Ovary (tissue), 9 donors: ENCODE data around the gene AGO3. TPM values are rescaled to one million over a fixed set of nuclear protein-coding genes. Genes with fewer than 3 reads are reported as not detected.

Source experiments
- DNase-seq, 5 donors: peaks; one replicate each; pipeline ENCODE4 v3.0.0-alpha.2; 2019 to 2020
- H3K27ac ChIP-seq, 2 donors: fragments of 200-600 bp; one replicate each; pipeline versions ENCODE4 v1.5.1 to v1.8.0; 2019 to 2022
- H3K27me3 ChIP-seq: fragments of 200-600 bp; one replicate; pipeline ENCODE4 v1.8.0; 2022
- H3K36me3 ChIP-seq: fragments of 200-600 bp; sonication (generic); one replicate; pipeline ENCODE4 v1.5.1; 2019
- H3K4me1 ChIP-seq: one replicate; pipeline ENCODE4 v1.8.1; 2013; ENCODE audit warnings: mild to moderate bottlenecking, moderate library complexity; ENCODE audit not compliant: insufficient read depth
- H3K4me3 ChIP-seq: fragments of 200-600 bp; sonication (generic); one replicate; pipeline ENCODE4 v1.5.1; 2017
- H3K9me3 ChIP-seq, 2 donors: fragments of 200-600 bp in 1 of 2; sonication (generic) in 1 of 2; one replicate each; pipeline versions ENCODE4 v1.5.1 to v1.8.1; 2013 to 2019; ENCODE audit warnings: mild to moderate bottlenecking in 1 of 2, moderate library complexity in 1 of 2
- CTCF ChIP-seq, 3 donors: fragments of 450-650 bp in 2 of 3; fragments of 200-600 bp in 1 of 3; IDR thresholded peaks; one replicate each; pipeline versions ENCODE4 v1.5.1 to v1.8.0; 2016 to 2022; ENCODE audit warnings: antibody characterized with exemption in 3 of 3, mild to moderate bottlenecking in 1 of 3
- EP300 ChIP-seq: sonication (generic); formaldehyde crosslinking; IDR thresholded peaks from one replicate; pipeline ENCODE4 v1.6.1; 2017; ENCODE audit warnings: antibody characterized with exemption
- POLR2A ChIP-seq: fragments of 450-650 bp; IDR thresholded peaks from one replicate; pipeline ENCODE4 v1.6.1; 2017; ENCODE audit warnings: antibody characterized with exemption, mild to moderate bottlenecking, moderate library complexity
- WGBS, 3 donors: extraction: QIAGEN DNeasy Blood & Tissue Kit in 1 of 3; methylation state at CpG; one replicate each; pipeline versions ENCODE4 v1.1.5 to v1.1.7; 2013 to 2017; 5-methylcytosine and 5-hydroxymethylcytosine counted together
- intact Hi-C, 4 donors: fragments of 100-400 bp; cut with DNase I; formaldehyde crosslinking; loops; one replicate each; pipeline versions ENCODE4 v1.11.0 to v1.15.1; 2022 to 2023
- polyA plus RNA-seq, 2 donors: library from polyadenylated mRNA; stranded (reverse); fragments of 200-250 nt in 1 of 2; fragments of 350-450 nt in 1 of 2; fragmentation: Illumina TruSeq in 1 of 2; extraction: RNeasy Lipid Tissue Mini Kit (QIAGEN cat#74804) in 1 of 2; gene quantifications; one replicate each; pipeline ENCODE4 v1.2.3, GENCODE V29; 2013 to 2014
- total RNA-seq, 7 donors: library from RNA; depleted of rRNA in 2 of 7; stranded (reverse); fragments of >200 nt in 2 of 7; fragmentation: NEBNext Ultra II Directional in 3 of 7; extraction: Animal tissue kit (Norgen Biotek cat#: 25700) in 3 of 7; gene quantifications; one replicate each; pipeline versions ENCODE4 v1.1.0 to v1.2.4, GENCODE V29; 2016 to 2023
- donor health status: DM: no; HTN: no; CAD: no; lungs with moderate emphysema.
- donor health status: DM: no; HTN: no; CAD: no.
- donor health status: Bipolar disorder and iron deficiency.
- donor health status: DM: yes; HTN: yes; CAD: no.
- donor health status: DM: no; HTN: no; CAD: no.
- donor health status: DM: yes; HTN: yes; CAD: no.

AGO3 gene
- total and polyA plus RNA-seq, 9 donors: 3.8 to 44.1 (median 30.7) TPM

- TF ChIP-seq POLR2A (no peak), EP300 (no peak), CTCF (IDR thresholded peaks at IDR 0.05) (no peak)
- no peaks in the 10 kb centered on the region for H3K9me3 ChIP-seq
- WGBS, 3 donors: 54 to 60% (median 60%) methylated on average over 4 of the region's 4 CpGs
- H3K4me3 ChIP-seq: no peak overlapping the region
- intact Hi-C loops: no loop called here
- no peaks in the 10 kb centered on the region for H3K4me1 ChIP-seq
- no peaks in the 10 kb centered on the region for H3K27me3 ChIP-seq
- DNase-seq: no peak
- H3K36me3 ChIP-seq: no peaks in the 10 kb centered on the region
- no peak overlapping the region for H3K27ac ChIP-seq
These were observed 180.2 kb downstream of the AGO3 start for GRCh38 chr1:36111151-36111550.

GRCh38 chr1:36112823-36113222, 181.9 kb downstream of the AGO3 start:
- WGBS, 3 donors: 86 to 90% (median 90%) methylated on average over 9 of the region's 9 CpGs
- Histone ChIP-seq H3K9me3 (no peaks in the 10 kb centered on the region), H3K27me3 (no peaks in the 10 kb centered on the region), H3K4me1 (no peaks in the 10 kb centered on the region), H3K27ac (no peak overlapping the region), H3K36me3 (no peaks in the 10 kb centered on the region), H3K4me3 (no peak overlapping the region)
- intact Hi-C loops: no loop called here
- TF ChIP-seq EP300 (no peak), CTCF (IDR thresholded peaks at IDR 0.05) (no peak), POLR2A (no peak)
- DNase-seq: no peak

- Histone ChIP-seq H3K4me3 (no peak overlapping the region), H3K27me3 (no peaks in the 10 kb centered on the region), H3K9me3 (no peaks in the 10 kb centered on the region), H3K27ac (no peak overlapping the region), H3K4me1 (no peaks in the 10 kb centered on the region), H3K36me3 (no peaks in the 10 kb centered on the region)
- TF ChIP-seq POLR2A (no peak), CTCF (IDR thresholded peaks at IDR 0.05) (no peak), EP300 (no peak)
- intact Hi-C loops: no loop called here
- DNase-seq: no peak
- 67 to 81% (median 73%) methylated on average over 5 of the region's 5 CpGs for WGBS, 3 donors
These were observed 183.5 kb downstream of the AGO3 start for GRCh38 chr1:36114371-36114770.

GRCh38 chr1:36115200-36115669, 184.3 kb downstream of the AGO3 start:
- no peaks in the 10 kb centered on the region for H3K27me3 ChIP-seq
- no peak for DNase-seq
- 68 to 80% (median 77%) methylated on average over 18 of the region's 18 CpGs for WGBS, 3 donors
- H3K36me3 ChIP-seq: no peaks in the 10 kb centered on the region
- no peaks in the 10 kb centered on the region for H3K4me1 ChIP-seq
- no peak overlapping the region for H3K27ac ChIP-seq
- H3K9me3 ChIP-seq: no peaks in the 10 kb centered on the region
- intact Hi-C loops: no loop called here
- TF ChIP-seq CTCF (IDR thresholded peaks at IDR 0.05): no peak
- no peak for TF ChIP-seq EP300
- TF ChIP-seq POLR2A: no peak
- H3K4me3 ChIP-seq: no peak overlapping the region

GRCh38 chr1:36115931-36116330, 185.0 kb downstream of the AGO3 start:
- Histone ChIP-seq H3K36me3 (no peaks in the 10 kb centered on the region), H3K4me1 (no peaks in the 10 kb centered on the region), H3K27ac (no peak overlapping the region), H3K27me3 (no peaks in the 10 kb centered on the region), H3K4me3 (no peak overlapping the region), H3K9me3 (no peaks in the 10 kb centered on the region)
- intact Hi-C loops: no loop called here
- no peak for TF ChIP-seq POLR2A
- TF ChIP-seq EP300: no peak
- no peak for TF ChIP-seq CTCF (IDR thresholded peaks at IDR 0.05)
- DNase-seq: no peak
- WGBS, 3 donors: 74 to 83% (median 81%) methylated on average over 5 of the region's 5 CpGs
